ENCODE results near the gene TTBK2. TPM values are rescaled to one million over a fixed set of nuclear protein-coding genes. Genes with fewer than 3 reads are reported as not detected.

The TTBK2 gene
- polyA plus RNA-seq, 1 donor (not counting 4 experiments of a cell fraction or from before 2014, with no cell fraction given) = 7.3 TPM

DNA sequence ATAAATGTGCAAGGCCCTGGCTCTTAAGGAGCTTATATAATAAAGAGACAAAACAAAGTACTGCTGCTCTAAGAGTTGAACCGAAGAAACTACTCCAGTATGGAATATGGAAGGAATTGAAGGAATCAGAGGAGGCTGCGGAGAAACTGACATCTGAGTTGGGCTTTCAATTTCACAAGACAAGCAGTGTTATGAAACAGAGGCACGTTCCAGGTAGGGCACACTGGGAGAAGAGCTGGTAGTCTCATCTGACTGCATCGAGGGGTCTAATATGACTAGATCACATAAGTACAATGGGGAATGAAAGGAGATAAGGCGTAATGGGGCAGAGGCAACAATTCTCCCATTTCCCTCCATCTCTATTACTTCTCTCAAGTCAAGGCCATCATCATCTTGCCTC is 115.3 kb downstream of the TTBK2 start:
- Histone ChIP-seq H3K9me3 (ENCODE audit: control insufficient read depth, low read depth, low read length) (no peaks in the 10 kb centered on the region), H3K27ac (ENCODE audit: control insufficient read depth, insufficient read depth, low read length) (no peak overlapping the region), H3K9me1 (ENCODE audit: control insufficient read depth, extremely low read depth, insufficient read depth, low read length) (no peaks in the 10 kb centered on the region), H3K27me3 (ENCODE audit: control insufficient read depth, extremely low read depth, insufficient read depth, low read length) (no peaks in the 10 kb centered on the region), H3K9ac (ENCODE audit: control insufficient read depth, extremely low read depth, insufficient read depth, low read length) (no peak overlapping the region), H3K79me2 (ENCODE audit: control insufficient read depth, insufficient read depth, low read length) (no peaks in the 10 kb centered on the region), H3K4me2 (ENCODE audit: control insufficient read depth, extremely low read depth, insufficient read depth, low read depth, low read length) (no peak overlapping the region), H4K20me1 (ENCODE audit: control insufficient read depth, extremely low read depth, insufficient read depth, low read length) (no peaks in the 10 kb centered on the region), H3K36me3 (ENCODE audit: control insufficient read depth in 2 of 2, extremely low read depth in 1 of 2, insufficient read depth in 2 of 2, low read length in 2 of 2) (peaks cover 3 to 5% of the 10 kb centered on the region in 2 experiments), H3K4me1 (ENCODE audit: control insufficient read depth, extremely low read depth, insufficient read depth, low read length) (no peaks in the 10 kb centered on the region), H2AFZ (ENCODE audit: control insufficient read depth, low read length) (no peak overlapping the region), H3K4me3 (ENCODE audit: control insufficient read depth in 2 of 3, extremely low read depth in 1 of 3, insufficient read depth in 2 of 3, low read depth in 1 of 3, low read length in 3 of 3) (no peak overlapping the region)
- TF ChIP-seq, protein P1, sequence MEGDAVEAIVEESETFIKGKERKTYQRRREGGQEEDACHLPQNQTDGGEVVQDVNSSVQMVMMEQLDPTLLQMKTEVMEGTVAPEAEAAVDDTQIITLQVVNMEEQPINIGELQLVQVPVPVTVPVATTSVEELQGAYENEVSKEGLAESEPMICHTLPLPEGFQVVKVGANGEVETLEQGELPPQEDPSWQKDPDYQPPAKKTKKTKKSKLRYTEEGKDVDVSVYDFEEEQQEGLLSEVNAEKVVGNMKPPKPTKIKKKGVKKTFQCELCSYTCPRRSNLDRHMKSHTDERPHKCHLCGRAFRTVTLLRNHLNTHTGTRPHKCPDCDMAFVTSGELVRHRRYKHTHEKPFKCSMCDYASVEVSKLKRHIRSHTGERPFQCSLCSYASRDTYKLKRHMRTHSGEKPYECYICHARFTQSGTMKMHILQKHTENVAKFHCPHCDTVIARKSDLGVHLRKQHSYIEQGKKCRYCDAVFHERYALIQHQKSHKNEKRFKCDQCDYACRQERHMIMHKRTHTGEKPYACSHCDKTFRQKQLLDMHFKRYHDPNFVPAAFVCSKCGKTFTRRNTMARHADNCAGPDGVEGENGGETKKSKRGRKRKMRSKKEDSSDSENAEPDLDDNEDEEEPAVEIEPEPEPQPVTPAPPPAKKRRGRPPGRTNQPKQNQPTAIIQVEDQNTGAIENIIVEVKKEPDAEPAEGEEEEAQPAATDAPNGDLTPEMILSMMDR (optimal IDR thresholded peaks at IDR 0.05 in 1 of 3, IDR thresholded peaks at IDR 0.05 in 1 of 3, conservative IDR thresholded peaks at IDR 0.05 in 1 of 3; ENCODE audit: extremely low read depth in 1 of 3, insufficient read depth in 2 of 3, low read length in 3 of 3) = no peak
- TF ChIP-seq EZH2 (IDR thresholded peaks at IDR 0.05; ENCODE audit: low read length) = no peak
- dilution Hi-C loops (cut with MboI; ENCODE audit: extremely low pct_ligation_motif_present, low sequenced_read_pairs) = no loop called here
- DNase-seq (ENCODE audit: low read depth, low spot score) = no peak
- FAIRE-seq = no peak

DNA sequence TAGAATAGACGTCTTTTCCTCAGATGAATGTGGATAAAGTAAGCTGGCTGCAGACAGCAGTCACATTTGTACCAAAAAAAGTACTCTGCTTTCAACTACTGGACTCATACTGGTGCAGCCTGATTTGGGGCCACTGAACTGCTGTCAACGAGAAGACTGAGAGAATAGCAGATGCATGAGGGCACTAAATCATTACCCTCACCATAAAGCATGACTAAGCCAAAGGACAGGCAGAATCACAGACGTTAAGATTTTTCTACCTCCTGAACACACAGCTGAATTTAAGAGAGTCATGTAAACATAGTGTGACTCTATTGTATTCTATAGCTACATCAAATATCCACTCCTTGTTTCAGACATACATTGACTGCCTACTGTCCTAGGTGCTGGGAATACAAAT is 115.8 kb downstream of the TTBK2 start:
- H3K9me1 ChIP-seq (ENCODE audit: control insufficient read depth, extremely low read depth, insufficient read depth, low read length) = no peaks in the 10 kb centered on the region
- H3K27ac ChIP-seq (ENCODE audit: control insufficient read depth, insufficient read depth, low read length) = no peak overlapping the region
- no peak overlapping the region for H3K4me2 ChIP-seq (ENCODE audit: control insufficient read depth, extremely low read depth, insufficient read depth, low read depth, low read length)
- no peaks in the 10 kb centered on the region for H4K20me1 ChIP-seq (ENCODE audit: control insufficient read depth, extremely low read depth, insufficient read depth, low read length)
- DNase-seq (ENCODE audit: low read depth, low spot score) (no peak), FAIRE-seq (no peak)
- no peak overlapping the region for H2AFZ ChIP-seq (ENCODE audit: control insufficient read depth, low read length)
- H3K9me3 ChIP-seq (ENCODE audit: control insufficient read depth, low read depth, low read length) = no peaks in the 10 kb centered on the region
- H3K4me3 ChIP-seq (ENCODE audit: control insufficient read depth in 2 of 3, extremely low read depth in 1 of 3, insufficient read depth in 2 of 3, low read depth in 1 of 3, low read length in 3 of 3) = no peak overlapping the region
- TF ChIP-seq, protein P1 (optimal IDR thresholded peaks at IDR 0.05 in 1 of 3, IDR thresholded peaks at IDR 0.05 in 1 of 3, conservative IDR thresholded peaks at IDR 0.05 in 1 of 3; ENCODE audit: extremely low read depth in 1 of 3, insufficient read depth in 2 of 3, low read length in 3 of 3) = no peak
- TF ChIP-seq EZH2 (IDR thresholded peaks at IDR 0.05; ENCODE audit: low read length) = no peak
- H3K9ac ChIP-seq (ENCODE audit: control insufficient read depth, extremely low read depth, insufficient read depth, low read length) = no peak overlapping the region
- no peaks in the 10 kb centered on the region for H3K27me3 ChIP-seq (ENCODE audit: control insufficient read depth, extremely low read depth, insufficient read depth, low read length)
- no peaks in the 10 kb centered on the region for H3K79me2 ChIP-seq (ENCODE audit: control insufficient read depth, insufficient read depth, low read length)
- H3K36me3 ChIP-seq (ENCODE audit: control insufficient read depth in 2 of 2, extremely low read depth in 1 of 2, insufficient read depth in 2 of 2, low read length in 2 of 2) = peaks cover 3 to 5% of the 10 kb centered on the region in 2 experiments
- H3K4me1 ChIP-seq (ENCODE audit: control insufficient read depth, extremely low read depth, insufficient read depth, low read length) = no peaks in the 10 kb centered on the region
- dilution Hi-C loops (cut with MboI; ENCODE audit: extremely low pct_ligation_motif_present, low sequenced_read_pairs) = no loop called here

All from keratinocyte (primary cell).